A549 (cell line): ENCODE results near the gene GUCY2D. TPM values are rescaled to one million over a fixed set of nuclear protein-coding genes. Genes with fewer than 3 reads are reported as not detected.

Source experiments
- BHLHE40 ChIP-seq: IDR thresholded peaks from 2 replicates; pipeline ENCODE4 v1.6.1; 2012; ENCODE audit warnings: low read depth, low read length, inconsistent platforms
- CBX8 ChIP-seq: fragments of 200-600 bp; sonication (generic); IDR thresholded peaks from 2 replicates; pipeline ENCODE4 v1.6.1; 2016
- FOSB ChIP-seq: fragments of 250-450 bp; sonication (Bioruptor Pico); IDR thresholded peaks from 2 replicates; pipeline ENCODE4 v1.5.0; 2020; ENCODE audit warnings: mild to moderate bottlenecking, moderate library complexity
- FOXS1 ChIP-seq: fragments of 250-450 bp; sonication (Bioruptor Pico); IDR thresholded peaks from 2 replicates; pipeline ENCODE4 v1.5.0; 2020; ENCODE audit warnings: mild to moderate bottlenecking, moderate library complexity
- GATA3 ChIP-seq: IDR thresholded peaks from 2 replicates; pipeline ENCODE4 v1.6.1; 2012; ENCODE audit warnings: borderline replicate concordance
- HDAC2 ChIP-seq: fragments of 200-600 bp; sonication (generic); IDR thresholded peaks from 2 replicates; pipeline ENCODE4 v1.6.1; 2016
- JUN ChIP-seq, 2 experiments: fragments of >200 bp; sonication (Bioruptor Twin); formaldehyde crosslinking; IDR thresholded peaks; 2 replicates in 1 of 2; 3 replicates in 1 of 2; pipeline ENCODE4 v1.6.1; 2016 to 2017
- JUNB ChIP-seq: fragments of >200 bp; sonication (Bioruptor Twin); formaldehyde crosslinking; IDR thresholded peaks from 2 replicates; pipeline ENCODE4 v1.6.1; 2016
- KDM1A ChIP-seq: fragments of 200-600 bp; sonication (generic); IDR thresholded peaks from 2 replicates; pipeline ENCODE4 v1.6.1; 2016; ENCODE audit warnings: low read depth, mild to moderate bottlenecking
- KDM5A ChIP-seq: fragments of 200-600 bp; sonication (generic); IDR thresholded peaks from 2 replicates; pipeline ENCODE4 v1.6.1; 2016; ENCODE audit warnings: antibody characterized with exemption, mild to moderate bottlenecking
- MYC ChIP-seq: IDR thresholded peaks from 2 replicates; pipeline ENCODE4 v1.6.1; 2012; ENCODE audit warnings: mild to moderate bottlenecking, inconsistent platforms, low read length, improper control_type of control experiment, borderline replicate concordance
- NFE2L2 ChIP-seq: fragments of 150-350 bp; conservative IDR thresholded peaks from 2 replicates; pipeline ENCODE4 v1.6.1; 2014; ENCODE audit warnings: low read length
- NR3C1 ChIP-seq: fragments of >200 bp; sonication (Bioruptor Twin); formaldehyde crosslinking; IDR thresholded peaks from 3 replicates; pipeline ENCODE4 v1.6.1; 2017
- PHF8 ChIP-seq: fragments of 200-600 bp; sonication (generic); IDR thresholded peaks from 2 replicates; pipeline ENCODE4 v1.6.1; 2016; ENCODE audit warnings: low read depth, mild to moderate bottlenecking, antibody characterized with exemption, moderate library complexity, borderline replicate concordance
- POLR2A ChIP-seq: IDR thresholded peaks from 2 replicates; pipeline ENCODE4 v1.6.1; 2012; ENCODE audit warnings: mild to moderate bottlenecking, low read length
- RAD21 ChIP-seq, 2 experiments: fragments of >200 bp in 1 of 2; sonication (Bioruptor Twin) in 1 of 2; formaldehyde crosslinking in 1 of 2; IDR thresholded peaks in 1 of 2; conservative IDR thresholded peaks in 1 of 2; 2 replicates in 1 of 2; 3 replicates in 1 of 2; pipeline ENCODE4 v1.6.1; 2012 to 2018; ENCODE audit warnings: inconsistent platforms in 1 of 2
- RARB ChIP-seq: fragments of 250-450 bp; sonication (Bioruptor Pico); IDR thresholded peaks from 2 replicates; pipeline ENCODE4 v1.8.0; 2021; ENCODE audit warnings: mild to moderate bottlenecking, moderate library complexity
- RCOR1 ChIP-seq: fragments of 150-350 bp; IDR thresholded peaks from 2 replicates; pipeline ENCODE4 v1.6.1; 2014; ENCODE audit warnings: antibody characterized with exemption, low read length, low read depth
- RFX5 ChIP-seq: fragments of 450-650 bp; IDR thresholded peaks from 2 replicates; pipeline ENCODE4 v1.7.1; 2014; ENCODE audit warnings: antibody characterized with exemption, mild to moderate bottlenecking, moderate library complexity
- RNF2 ChIP-seq: fragments of 200-600 bp; sonication (generic); IDR thresholded peaks from 2 replicates; pipeline ENCODE4 v1.6.1; 2016; ENCODE audit warnings: low read depth, mild to moderate bottlenecking, antibody characterized with exemption, moderate library complexity, borderline replicate concordance
- SMC3 ChIP-seq: fragments of >200 bp; sonication (Bioruptor Twin); formaldehyde crosslinking; IDR thresholded peaks from 3 replicates; pipeline ENCODE4 v1.6.1; 2018; ENCODE audit warnings: inconsistent platforms
- TFCP2L1 ChIP-seq: fragments of 250-450 bp; sonication (Bioruptor Pico); IDR thresholded peaks from 2 replicates; pipeline ENCODE4 v1.5.0; 2021; ENCODE audit warnings: mild to moderate bottlenecking
- TP53 ChIP-seq: fragments of 250-450 bp; sonication (Bioruptor Pico); IDR thresholded peaks from 2 replicates; pipeline ENCODE4 v1.5.0; 2021; ENCODE audit warnings: mild to moderate bottlenecking, moderate library complexity
- ZC3H11A ChIP-seq: fragments of 450-650 bp; IDR thresholded peaks from 2 replicates; pipeline ENCODE4 v1.6.1; 2014; ENCODE audit warnings: antibody characterized with exemption, mild to moderate bottlenecking
- ZNF302 ChIP-seq: fragments of 250-450 bp; sonication (Bioruptor Pico); IDR thresholded peaks from 2 replicates; pipeline ENCODE4 v1.9.0; 2021; ENCODE audit warnings: inconsistent platforms, mild to moderate bottlenecking, moderate library complexity
- ZSCAN20 ChIP-seq: fragments of 250-450 bp; sonication (Bioruptor Pico); IDR thresholded peaks from 2 replicates; pipeline ENCODE4 v1.8.0; 2022; ENCODE audit warnings: mild to moderate bottlenecking, moderate library complexity
- polyA plus RNA-seq, 4 experiments: library from polyadenylated mRNA; depleted of rRNA in 3 of 4; stranded (reverse); fragments of >200 nt; fragmentation: RNase III in 1 of 4; extraction: RNeasy Plus Mini Kit Qiagen cat#74134 plus additional on column Dnase treatment in 1 of 4; gene quantifications; 2 replicates in 3 of 4; 3 replicates in 1 of 4; pipeline ENCODE4 v1.2.3, GENCODE V29; 2011 to 2017
- TF ChIP-seq, protein P1 (sequence below): fragments of 150-350 bp; IDR thresholded peaks from 2 replicates; pipeline ENCODE4 v1.6.1; 2014; ENCODE audit warnings: low read depth, mild to moderate bottlenecking, low read length
- TF ChIP-seq, protein P2 (sequence below): IDR thresholded peaks from 2 replicates; pipeline ENCODE4 v1.6.1; 2012
- TF ChIP-seq, protein P3 (sequence below): IDR thresholded peaks from 2 replicates; pipeline ENCODE4 v1.6.1; 2012
- TF ChIP-seq, protein P4 (sequence below): fragments of >200 bp; sonication (Bioruptor Twin); formaldehyde crosslinking; IDR thresholded peaks from 2 replicates; pipeline ENCODE4 v1.6.1; 2016
- TF ChIP-seq, protein P5 (sequence below): fragments of 250-450 bp; sonication (Bioruptor Pico); IDR thresholded peaks from 2 replicates; pipeline ENCODE4 v1.5.0; 2021; ENCODE audit warnings: mild to moderate bottlenecking, moderate library complexity, borderline replicate concordance
- TF ChIP-seq, protein P6 (sequence below): IDR thresholded peaks from 2 replicates; pipeline ENCODE4 v1.6.1; 2012; ENCODE audit warnings: low read depth, borderline replicate concordance

GUCY2D gene
- polyA plus RNA-seq, 2 of the 4 experiments (the other 2 are of a cell fraction): 0.14 TPM; not detected in 1

DNA sequence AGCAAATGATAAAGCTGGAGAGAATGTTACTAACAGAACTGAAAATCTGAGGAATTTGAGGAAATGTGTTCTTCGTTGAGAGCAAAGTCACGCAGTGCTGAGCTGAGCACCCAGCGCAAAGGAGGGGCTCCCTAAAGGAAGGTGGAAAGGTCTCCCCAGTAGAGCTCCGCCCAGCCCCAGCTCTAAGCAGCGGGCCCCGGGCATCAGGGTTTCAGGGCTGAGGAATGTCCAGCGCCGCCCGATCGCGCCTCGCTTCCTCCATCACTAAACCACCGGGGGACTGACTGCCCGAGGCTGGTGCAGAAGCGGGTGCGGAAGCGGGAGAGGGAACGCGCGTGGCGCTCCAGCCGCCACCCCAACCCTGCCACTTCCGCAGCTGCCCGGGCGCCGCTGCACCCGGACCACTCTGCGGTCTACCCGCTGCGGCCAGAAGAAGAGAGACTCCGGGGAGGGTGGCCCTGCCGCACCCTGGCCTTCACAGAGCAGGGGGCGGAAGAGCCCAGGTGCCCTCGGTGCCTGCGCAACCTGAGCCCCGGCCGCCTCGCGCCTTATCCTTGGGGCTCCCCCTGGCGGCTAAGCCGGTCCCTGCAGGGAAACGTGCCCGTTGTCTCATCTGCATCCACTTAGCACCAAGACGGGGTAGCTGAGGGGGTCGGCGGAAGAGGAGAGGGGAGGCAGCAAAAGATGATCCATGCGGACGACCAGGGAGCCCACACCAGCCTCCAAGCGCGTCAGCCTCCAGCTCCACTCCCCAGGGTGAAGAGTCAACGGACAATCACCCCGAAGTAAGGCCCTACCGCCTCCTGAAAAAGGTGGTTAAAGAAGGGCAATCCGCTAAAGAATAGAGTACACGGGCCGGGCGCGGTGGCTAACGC, 12.4 kb upstream of the GUCY2D start (continued):
- TF ChIP-seq, protein P1, sequence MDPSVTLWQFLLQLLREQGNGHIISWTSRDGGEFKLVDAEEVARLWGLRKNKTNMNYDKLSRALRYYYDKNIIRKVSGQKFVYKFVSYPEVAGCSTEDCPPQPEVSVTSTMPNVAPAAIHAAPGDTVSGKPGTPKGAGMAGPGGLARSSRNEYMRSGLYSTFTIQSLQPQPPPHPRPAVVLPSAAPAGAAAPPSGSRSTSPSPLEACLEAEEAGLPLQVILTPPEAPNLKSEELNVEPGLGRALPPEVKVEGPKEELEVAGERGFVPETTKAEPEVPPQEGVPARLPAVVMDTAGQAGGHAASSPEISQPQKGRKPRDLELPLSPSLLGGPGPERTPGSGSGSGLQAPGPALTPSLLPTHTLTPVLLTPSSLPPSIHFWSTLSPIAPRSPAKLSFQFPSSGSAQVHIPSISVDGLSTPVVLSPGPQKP: no peak
- TF ChIP-seq, protein P2, sequence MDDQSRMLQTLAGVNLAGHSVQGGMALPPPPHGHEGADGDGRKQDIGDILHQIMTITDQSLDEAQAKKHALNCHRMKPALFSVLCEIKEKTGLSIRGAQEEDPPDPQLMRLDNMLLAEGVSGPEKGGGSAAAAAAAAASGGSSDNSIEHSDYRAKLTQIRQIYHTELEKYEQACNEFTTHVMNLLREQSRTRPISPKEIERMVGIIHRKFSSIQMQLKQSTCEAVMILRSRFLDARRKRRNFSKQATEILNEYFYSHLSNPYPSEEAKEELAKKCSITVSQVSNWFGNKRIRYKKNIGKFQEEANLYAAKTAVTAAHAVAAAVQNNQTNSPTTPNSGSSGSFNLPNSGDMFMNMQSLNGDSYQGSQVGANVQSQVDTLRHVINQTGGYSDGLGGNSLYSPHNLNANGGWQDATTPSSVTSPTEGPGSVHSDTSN: no peak
- TF ChIP-seq FOXS1 (no peak), ZSCAN20 (CRISPR knock-in tag) (no peak), JUNB (no peak), GATA3 (0 out of 2 replicates have a peak, but pooled peaks have one; percentile 7), FOSB (CRISPR knock-in tag) (no peak), TFCP2L1 (0 out of 2 replicates have a peak, but pooled peaks have one; percentile 19), NFE2L2 (no peak), TP53 (peak; percentile 87), CBX8 (no peak), MYC (peak; percentile 80; the same call in 1 of the 2 replicates), RARB (CRISPR knock-in tag) (no peak), KDM5A (no peak), KDM1A (no peak), ZNF302 (CRISPR knock-in tag) (no peak), NR3C1 (no peak), RAD21 (conservative IDR thresholded peaks at IDR 0.05 in 1 of 2, IDR thresholded peaks at IDR 0.05 in 1 of 2) (peak; percentile 70 to 76), RFX5 (no peak), SMC3 (peak; percentile 91), POLR2A (peak; percentile 76), JUN (IDR thresholded peaks at IDR 0.05) (peak in 1 of 2 experiments; percentile 70; a peak in 2 of 5 replicates), RCOR1 (no peak), PHF8 (peak; percentile 67; the same call in 1 of the 2 replicates), ZC3H11A (no peak; the same call in 1 of the 2 replicates), HDAC2 (no peak), RNF2 (peak; percentile 90; the same call in 1 of the 2 replicates), BHLHE40 (peak; percentile 49; the same call in 1 of the 2 replicates)
- TF ChIP-seq, protein P3, sequence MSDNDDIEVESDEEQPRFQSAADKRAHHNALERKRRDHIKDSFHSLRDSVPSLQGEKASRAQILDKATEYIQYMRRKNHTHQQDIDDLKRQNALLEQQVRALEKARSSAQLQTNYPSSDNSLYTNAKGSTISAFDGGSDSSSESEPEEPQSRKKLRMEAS: peak; percentile 94
- TF ChIP-seq, protein P4, sequence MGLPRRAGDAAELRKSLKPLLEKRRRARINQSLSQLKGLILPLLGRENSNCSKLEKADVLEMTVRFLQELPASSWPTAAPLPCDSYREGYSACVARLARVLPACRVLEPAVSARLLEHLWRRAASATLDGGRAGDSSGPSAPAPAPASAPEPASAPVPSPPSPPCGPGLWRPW: no peak
- TF ChIP-seq, protein P5, sequence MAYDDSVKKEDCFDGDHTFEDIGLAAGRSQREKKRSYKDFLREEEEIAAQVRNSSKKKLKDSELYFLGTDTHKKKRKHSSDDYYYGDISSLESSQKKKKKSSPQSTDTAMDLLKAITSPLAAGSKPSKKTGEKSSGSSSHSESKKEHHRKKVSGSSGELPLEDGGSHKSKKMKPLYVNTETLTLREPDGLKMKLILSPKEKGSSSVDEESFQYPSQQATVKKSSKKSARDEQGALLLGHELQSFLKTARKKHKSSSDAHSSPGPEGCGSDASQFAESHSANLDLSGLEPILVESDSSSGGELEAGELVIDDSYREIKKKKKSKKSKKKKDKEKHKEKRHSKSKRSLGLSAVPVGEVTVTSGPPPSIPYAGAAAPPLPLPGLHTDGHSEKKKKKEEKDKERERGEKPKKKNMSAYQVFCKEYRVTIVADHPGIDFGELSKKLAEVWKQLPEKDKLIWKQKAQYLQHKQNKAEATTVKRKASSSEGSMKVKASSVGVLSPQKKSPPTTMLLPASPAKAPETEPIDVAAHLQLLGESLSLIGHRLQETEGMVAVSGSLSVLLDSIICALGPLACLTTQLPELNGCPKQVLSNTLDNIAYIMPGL (CRISPR knock-in tag): peak; percentile 62; the same call in 1 of the 2 replicates
- TF ChIP-seq, protein P6, sequence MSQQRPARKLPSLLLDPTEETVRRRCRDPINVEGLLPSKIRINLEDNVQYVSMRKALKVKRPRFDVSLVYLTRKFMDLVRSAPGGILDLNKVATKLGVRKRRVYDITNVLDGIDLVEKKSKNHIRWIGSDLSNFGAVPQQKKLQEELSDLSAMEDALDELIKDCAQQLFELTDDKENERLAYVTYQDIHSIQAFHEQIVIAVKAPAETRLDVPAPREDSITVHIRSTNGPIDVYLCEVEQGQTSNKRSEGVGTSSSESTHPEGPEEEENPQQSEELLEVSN: peak; percentile 81; the same call in 1 of the 2 replicates
